Fibroblast of lung (primary cell): ENCODE data around the gene APOD. TPM values are rescaled to one million over a fixed set of nuclear protein-coding genes. Genes with fewer than 3 reads are reported as not detected.

Experiments used
- DNase-seq, 2 donors: peaks; one replicate each; pipeline versions ENCODE4 v3.0.0 to v3.0.0-alpha.2; 2010; ENCODE audit warnings: low read depth in 2 of 2
- H2AFZ ChIP-seq: 2 replicates; pipeline ENCODE4 v1.5.1; 2012; ENCODE audit warnings: low read length, control low read depth, inconsistent platforms
- H3K27ac ChIP-seq: 2 replicates; pipeline ENCODE4 v1.5.1; 2011; ENCODE audit warnings: low read length, control low read depth; ENCODE audit not compliant: insufficient read depth
- H3K27me3 ChIP-seq: 2 replicates; pipeline ENCODE4 v1.5.1; 2011; ENCODE audit warnings: mild to moderate bottlenecking, low read length; ENCODE audit not compliant: control insufficient read depth, insufficient read depth
- H3K36me3 ChIP-seq: 2 replicates; pipeline ENCODE4 v1.5.1; 2011; ENCODE audit warnings: low read length; ENCODE audit not compliant: control insufficient read depth, insufficient read depth
- H3K4me1 ChIP-seq: 2 replicates; pipeline ENCODE4 v1.5.1; 2011; ENCODE audit warnings: low read length; ENCODE audit not compliant: control insufficient read depth, insufficient read depth; ENCODE audit errors: extremely low read depth
- H3K4me2 ChIP-seq: 2 replicates; pipeline ENCODE4 v1.5.1; 2011; ENCODE audit warnings: low read length, control low read depth; ENCODE audit not compliant: insufficient read depth; ENCODE audit errors: extremely low read depth
- H3K4me3 ChIP-seq, 4 experiments: fragments of 200-600 bp in 1 of 4; sonication (generic) in 1 of 4; replicated peaks in 1 of 4; 2 replicates each; pipeline ENCODE4 v1.5.1; 2011 to 2016; ENCODE audit warnings: low read length in 4 of 4, low read depth in 3 of 4, mild to moderate bottlenecking in 3 of 4, control low read depth in 2 of 4, inconsistent platforms in 1 of 4, mixed read lengths in 1 of 4; ENCODE audit not compliant: insufficient read depth in 1 of 4; ENCODE audit errors: control extremely low read depth in 1 of 4
- H3K79me2 ChIP-seq: 2 replicates; pipeline ENCODE4 v1.5.1; 2012; ENCODE audit warnings: mild to moderate bottlenecking, low read length, inconsistent platforms; ENCODE audit not compliant: control insufficient read depth, insufficient read depth
- H3K9ac ChIP-seq: 2 replicates; pipeline ENCODE4 v1.5.1; 2011; ENCODE audit warnings: mild to moderate bottlenecking, low read length, control low read depth; ENCODE audit not compliant: insufficient read depth
- H3K9me3 ChIP-seq: 2 replicates; pipeline ENCODE4 v1.5.1; 2012; ENCODE audit warnings: low read depth, low read length; ENCODE audit not compliant: control insufficient read depth, insufficient read depth
- H4K20me1 ChIP-seq: 2 replicates; pipeline ENCODE4 v1.5.1; 2011; ENCODE audit warnings: low read length; ENCODE audit not compliant: control insufficient read depth, insufficient read depth; ENCODE audit errors: extremely low read depth
- CTCF ChIP-seq, 2 donors: IDR thresholded peaks in 1 of 2; conservative IDR thresholded peaks in 1 of 2; 1 replicate in 1 of 2; 2 replicates in 1 of 2; pipeline ENCODE4 v1.5.1; 2011 to 2012; ENCODE audit warnings: low read length in 2 of 2, control low read depth in 1 of 2, inconsistent platforms in 1 of 2, low read depth in 1 of 2, mild to moderate bottlenecking in 1 of 2
- EZH2 ChIP-seq: IDR thresholded peaks from 2 replicates; pipeline ENCODE4 v1.5.1; 2012; ENCODE audit warnings: low read length, control low read depth, mild to moderate bottlenecking; ENCODE audit errors: missing control alignments
- polyA plus RNA-seq, 2 donors: library from polyadenylated mRNA; depleted of rRNA in 1 of 2; stranded (reverse) in 1 of 2; unstranded in 1 of 2; fragments of >200 nt; gene quantifications; 2 replicates each; pipeline ENCODE4 v1.2.1, GENCODE V29; 2011 to 2012; ENCODE audit warnings: missing spikeins in 1 of 2
- total RNA-seq: library from RNA; depleted of rRNA; stranded (reverse); fragments of >200 nt; gene quantifications from 2 replicates; pipeline ENCODE4 v1.2.1, GENCODE V29; 2014

APOD gene
- total and polyA plus RNA-seq, 2 donors (not counting 1 experiment from before 2014, with no cell fraction given): 1.9 to 3.6 TPM

- no peaks in the 10 kb centered on the region for H3K79me2 ChIP-seq
- no peaks in the 10 kb centered on the region for H3K36me3 ChIP-seq
- H2AFZ ChIP-seq: no peak overlapping the region
- no peak overlapping the region for H3K9ac ChIP-seq
- H3K9me3 ChIP-seq: no peaks in the 10 kb centered on the region
- H3K4me3 ChIP-seq: no peak overlapping the region
- H3K4me1 ChIP-seq: no peaks in the 10 kb centered on the region
- no peaks in the 10 kb centered on the region for H3K27me3 ChIP-seq
- H4K20me1 ChIP-seq: no peaks in the 10 kb centered on the region
- H3K27ac ChIP-seq: no peak overlapping the region
- DNase-seq: no peak
- no peak overlapping the region for H3K4me2 ChIP-seq
- no peak for TF ChIP-seq CTCF (conservative IDR thresholded peaks at IDR 0.05 in 1 of 2, IDR thresholded peaks at IDR 0.05 in 1 of 2; ENCODE audit: low read depth in 1 of 2, low read length in 2 of 2)
- TF ChIP-seq EZH2: no peak
Measured at GRCh38 chr3:195578565-195578964, 5.2 kb downstream of the APOD start.

- no peak for DNase-seq
- H2AFZ ChIP-seq: no peak overlapping the region
- no peaks in the 10 kb centered on the region for H3K27me3 ChIP-seq
Measured at GRCh38 chr3:195577645-195578177, 6.0 kb downstream of the APOD start.

More at GRCh38 chr3:195577645-195578177, 6.0 kb downstream of the APOD start:
- Histone ChIP-seq H3K4me3 (no peak overlapping the region), H3K4me2 (no peak overlapping the region), H4K20me1 (no peaks in the 10 kb centered on the region), H3K27ac (no peak overlapping the region), H3K4me1 (no peaks in the 10 kb centered on the region), H3K9me3 (no peaks in the 10 kb centered on the region), H3K79me2 (no peaks in the 10 kb centered on the region), H3K9ac (no peak overlapping the region), H3K36me3 (no peaks in the 10 kb centered on the region)
- TF ChIP-seq EZH2: no peak
- TF ChIP-seq CTCF (conservative IDR thresholded peaks at IDR 0.05 in 1 of 2, IDR thresholded peaks at IDR 0.05 in 1 of 2; ENCODE audit: low read depth in 1 of 2, low read length in 2 of 2): no peak
